ENCODE measurements around the gene KCNQ5. TPM values are rescaled to one million over a fixed set of nuclear protein-coding genes. Genes with fewer than 3 reads are reported as not detected.

KCNQ5 gene
- total RNA-seq, 1 experiment from 2014 or later, result not detected

- TF ChIP-seq ZBTB33 (IDR thresholded peaks at IDR 0.05; ENCODE audit: extremely low read depth, insufficient replicate concordance, low read length), result no peak
These were observed 147.7 kb downstream of the KCNQ5 start (continued) for GRCh38 chr6:72769459-72770125.

GRCh38 chr6:72770959-72771358 lies 149.1 kb downstream of the KCNQ5 start:
- Histone ChIP-seq H3K4me1 (ENCODE audit: control insufficient read depth in 1 of 2, insufficient read depth in 2 of 2, low read length in 2 of 2) (no peaks in the 10 kb centered on the region), H2AFZ (ENCODE audit: low read depth, low read length, poor library complexity, severe bottlenecking) (no peak overlapping the region), H3K79me2 (ENCODE audit: insufficient read depth, low read length) (no peaks in the 10 kb centered on the region), H3K27ac (ENCODE audit: low read depth, low read length) (no peak overlapping the region), H3K9me2 (ENCODE audit: insufficient read depth) (no peaks in the 10 kb centered on the region), H3K9me3 (ENCODE audit: control insufficient read depth in 1 of 2, insufficient read depth in 1 of 2, low read depth in 1 of 2, low read length in 2 of 2) (no peaks in the 10 kb centered on the region), H3K4me2 (ENCODE audit: low read length) (no peak overlapping the region), H3K9ac (ENCODE audit: low read length) (no peak overlapping the region), H3K27me3 (ENCODE audit: insufficient read depth, low read length) (0 out of 2 replicates have a peak, but pooled peaks cover 8% of the 10 kb centered on the region), H4K20me1 (ENCODE audit: insufficient read depth) (no peaks in the 10 kb centered on the region), H3K4me3 (replicated peaks in 1 of 2; ENCODE audit: low read depth in 1 of 2, low read length in 2 of 2) (no peak overlapping the region), H3K36me3 (ENCODE audit: control insufficient read depth in 1 of 2, insufficient read depth in 2 of 2, low read length in 2 of 2) (no peaks in the 10 kb centered on the region)
- BruUV-seq (replicated peaks), result no TSS peak
- TF ChIP-seq FOSL1 (IDR thresholded peaks at IDR 0.05; ENCODE audit: low read depth), result no peak
- TF ChIP-seq TCF7L2 (IDR thresholded peaks at IDR 0.05; ENCODE audit: borderline replicate concordance, extremely low read depth, insufficient read depth, insufficient read length), result no peak
- TF ChIP-seq RAD21 (IDR thresholded peaks at IDR 0.05; ENCODE audit: low read depth), result no peak
- TF ChIP-seq JUND (IDR thresholded peaks at IDR 0.05), result no peak
- no peak for TF ChIP-seq CBX3 (IDR thresholded peaks at IDR 0.05; ENCODE audit: low read depth)
- no peak for TF ChIP-seq POLR2AphosphoS5 (IDR thresholded peaks at IDR 0.05; ENCODE audit: low read depth, low read length)
- TF ChIP-seq POLR2A (IDR thresholded peaks at IDR 0.05; ENCODE audit: borderline replicate concordance, extremely low read depth, insufficient read depth, insufficient read length), result no peak
- no peak for TF ChIP-seq SRF (IDR thresholded peaks at IDR 0.05; ENCODE audit: low read depth)
- TF ChIP-seq ZBTB33 (IDR thresholded peaks at IDR 0.05; ENCODE audit: extremely low read depth, insufficient replicate concordance, low read length), result no peak
- no peak for TF ChIP-seq EZH2 (IDR thresholded peaks at IDR 0.05)
- ATAC-seq (no peak), DNase-seq (ENCODE audit: low read depth, low spot score) (no peak)
- intact Hi-C loops (cut with micrococcal nuclease), result no loop called here
- RAD21 ChIA-PET (ENCODE audit: low non-redundant PET in 1 of 2, low total read pairs in 2 of 2, uncharacterized antibody in 2 of 2, unreplicated experiment in 2 of 2), result no interaction called here
- CTCF ChIA-PET, result no interaction called here
- POLR2A ChIA-PET, result no interaction called here

All from HCT116 (cell line).